Upper lobe of right lung (tissue), 1 donor: ENCODE measurements around the gene LEAP2. TPM values are rescaled to one million over a fixed set of nuclear protein-coding genes. Genes with fewer than 3 reads are reported as not detected.

Experiments
- ATAC-seq: fragments of 200-7000 bp; cut with Tn5 transposase; one replicate; pipeline ENCODE4 v1.9.1; 2020; ENCODE audit warnings: mild to moderate bottlenecking, moderate library complexity
- DNase-seq: peaks from one replicate; pipeline ENCODE4 v3.0.0-alpha.2; 2020
- H3K27ac ChIP-seq: fragments of 200-600 bp; one replicate; pipeline ENCODE4 v1.8.0; 2022
- H3K27me3 ChIP-seq: fragments of 200-600 bp; one replicate; pipeline ENCODE4 v1.8.0; 2022; ENCODE audit warnings: mild to moderate bottlenecking
- H3K36me3 ChIP-seq: fragments of 200-600 bp; one replicate; pipeline ENCODE4 v1.8.0; 2022
- H3K4me1 ChIP-seq: fragments of 200-600 bp; one replicate; pipeline ENCODE4 v1.8.0; 2022
- H3K4me3 ChIP-seq: fragments of 200-600 bp; one replicate; pipeline ENCODE4 v1.8.0; 2022; ENCODE audit warnings: mild to moderate bottlenecking
- H3K9me3 ChIP-seq: fragments of 200-600 bp; one replicate; pipeline ENCODE4 v1.8.0; 2022
- intact Hi-C: fragments of 100-400 bp; cut with DNase I; formaldehyde crosslinking; loops from one replicate; pipeline ENCODE4 v1.11.0; 2022
- total RNA-seq: library from RNA; stranded (reverse); fragmentation: NEBNext Ultra II Directional; extraction: Animal tissue kit (Norgen Biotek cat#: 25700); gene quantifications from one replicate; pipeline ENCODE4 v1.2.1, GENCODE V29; 2021
- TF ChIP-seq, protein P1 (sequence below): fragments of 200-600 bp; IDR thresholded peaks from one replicate; pipeline ENCODE4 v1.8.0; 2022; ENCODE audit warnings: antibody characterized with exemption
- donor health status: DM: no; HTN: yes; CAD: no; lungs with severe emphysema.

The LEAP2 gene
- total RNA-seq, 1 donor from 2014 or later: 0.69 TPM

- Histone ChIP-seq H3K36me3 (peaks cover 28% of the 10 kb centered on the region), H3K27ac (peak overlapping the region; percentile 94), H3K4me1 (peaks cover 9% of the 10 kb centered on the region), H3K4me3 (peak overlapping the region; percentile 95), H3K9me3 (no peaks in the 10 kb centered on the region), H3K27me3 (no peaks in the 10 kb centered on the region)
- TF ChIP-seq, protein P1, sequence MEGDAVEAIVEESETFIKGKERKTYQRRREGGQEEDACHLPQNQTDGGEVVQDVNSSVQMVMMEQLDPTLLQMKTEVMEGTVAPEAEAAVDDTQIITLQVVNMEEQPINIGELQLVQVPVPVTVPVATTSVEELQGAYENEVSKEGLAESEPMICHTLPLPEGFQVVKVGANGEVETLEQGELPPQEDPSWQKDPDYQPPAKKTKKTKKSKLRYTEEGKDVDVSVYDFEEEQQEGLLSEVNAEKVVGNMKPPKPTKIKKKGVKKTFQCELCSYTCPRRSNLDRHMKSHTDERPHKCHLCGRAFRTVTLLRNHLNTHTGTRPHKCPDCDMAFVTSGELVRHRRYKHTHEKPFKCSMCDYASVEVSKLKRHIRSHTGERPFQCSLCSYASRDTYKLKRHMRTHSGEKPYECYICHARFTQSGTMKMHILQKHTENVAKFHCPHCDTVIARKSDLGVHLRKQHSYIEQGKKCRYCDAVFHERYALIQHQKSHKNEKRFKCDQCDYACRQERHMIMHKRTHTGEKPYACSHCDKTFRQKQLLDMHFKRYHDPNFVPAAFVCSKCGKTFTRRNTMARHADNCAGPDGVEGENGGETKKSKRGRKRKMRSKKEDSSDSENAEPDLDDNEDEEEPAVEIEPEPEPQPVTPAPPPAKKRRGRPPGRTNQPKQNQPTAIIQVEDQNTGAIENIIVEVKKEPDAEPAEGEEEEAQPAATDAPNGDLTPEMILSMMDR: no peak
- DNase-seq: no peak
- ATAC-seq: no peak
- intact Hi-C loops: no loop called here
These were observed 6.4 kb upstream of the LEAP2 start for GRCh38 chr5:132867046-132867451.

GRCh38 chr5:132868754-132869153 is 4.7 kb upstream of the LEAP2 start:
- intact Hi-C loops: no loop called here
- H3K4me1 ChIP-seq: peaks cover 21% of the 10 kb centered on the region
- TF ChIP-seq, protein P1: no peak

GRCh38 chr5:132870801-132871200 is 2.7 kb upstream of the LEAP2 start:
- TF ChIP-seq, protein P1: no peak
- H3K27me3 ChIP-seq: no peaks in the 10 kb centered on the region
- no peak overlapping the region for H3K27ac ChIP-seq
- no peak overlapping the region for H3K4me3 ChIP-seq
- intact Hi-C loops: no loop called here
- ATAC-seq (no peak), DNase-seq (no peak)
- peaks cover 21% of the 10 kb centered on the region for H3K4me1 ChIP-seq
- no peaks in the 10 kb centered on the region for H3K9me3 ChIP-seq
- peaks cover 38% of the 10 kb centered on the region for H3K36me3 ChIP-seq

More at GRCh38 chr5:132868754-132869153, 4.7 kb upstream of the LEAP2 start:
- Histone ChIP-seq H3K27me3 (no peaks in the 10 kb centered on the region), H3K4me3 (no peak overlapping the region), H3K27ac (no peak overlapping the region), H3K36me3 (peaks cover 28% of the 10 kb centered on the region), H3K9me3 (no peaks in the 10 kb centered on the region)
- ATAC-seq: no peak
- DNase-seq: no peak

- intact Hi-C loops: no loop called here
- TF ChIP-seq, protein P1: no peak
- DNase-seq (no peak), ATAC-seq (no peak)
- no peaks in the 10 kb centered on the region for H3K9me3 ChIP-seq
- H3K36me3 ChIP-seq: peaks cover 45% of the 10 kb centered on the region
- H3K4me3 ChIP-seq: no peak overlapping the region
- peaks cover 25% of the 10 kb centered on the region for H3K4me1 ChIP-seq
- H3K27me3 ChIP-seq: no peaks in the 10 kb centered on the region
- no peak overlapping the region for H3K27ac ChIP-seq
These were observed 1.8 kb upstream of the LEAP2 start for GRCh38 chr5:132871459-132872284.

DNA sequence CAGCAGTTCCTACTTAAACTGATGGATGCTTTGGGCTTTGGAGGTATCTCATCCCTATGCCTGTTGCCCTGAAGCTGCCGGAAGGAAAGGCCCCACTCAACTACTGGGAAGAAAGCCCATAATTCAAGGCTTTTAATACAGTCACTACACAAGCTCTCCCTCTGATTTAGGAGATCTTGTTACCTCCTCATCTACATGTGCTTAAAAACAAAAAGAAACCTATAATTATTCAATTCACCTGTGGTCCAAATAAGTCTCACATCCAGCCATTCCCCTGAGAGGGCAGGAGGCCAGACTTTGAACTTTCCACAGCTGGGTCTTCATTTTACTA is 715 bp upstream of the LEAP2 start:
- TF ChIP-seq, protein P1: no peak
- Histone ChIP-seq H3K4me1 (peaks cover 20% of the 10 kb centered on the region), H3K27me3 (no peaks in the 10 kb centered on the region), H3K4me3 (no peak overlapping the region), H3K9me3 (no peaks in the 10 kb centered on the region), H3K36me3 (peaks cover 54% of the 10 kb centered on the region), H3K27ac (no peak overlapping the region)
- intact Hi-C loops: no loop called here
- no peak for ATAC-seq
- DNase-seq: no peak
